ENCODE results near the gene NFXL1.

The NFXL1 gene

GRCh38 chr4:47848041-47848440 lies 66.3 kb downstream of the NFXL1 start:
- no peak for DNase-seq
- H3K9me3 ChIP-seq (ENCODE audit: severe bottlenecking) = no peaks in the 10 kb centered on the region
- no peak for TF ChIP-seq CTCF (IDR thresholded peaks at IDR 0.05; ENCODE audit: low read depth, low read length)
- H3K27ac ChIP-seq = no peak overlapping the region
- H3K4me3 ChIP-seq (ENCODE audit: low read depth, low read length) = no peak overlapping the region
- H3K36me3 ChIP-seq = peaks cover 25% of the 10 kb centered on the region
- no peaks in the 10 kb centered on the region for H3K27me3 ChIP-seq (ENCODE audit: insufficient read depth, low read depth, severe bottlenecking)

- no peak for TF ChIP-seq CTCF (IDR thresholded peaks at IDR 0.05; ENCODE audit: low read depth, low read length)
- Histone ChIP-seq H3K27me3 (ENCODE audit: insufficient read depth, low read depth, severe bottlenecking) (no peaks in the 10 kb centered on the region), H3K9me3 (ENCODE audit: severe bottlenecking) (no peaks in the 10 kb centered on the region)
These were observed 71.4 kb downstream of the NFXL1 start for GRCh38 chr4:47842985-47843384.

GRCh38 chr4:47840291-47840690 lies 74.1 kb downstream of the NFXL1 start:
- H3K4me3 ChIP-seq (ENCODE audit: low read depth, low read length) = no peak overlapping the region
- no peak for TF ChIP-seq CTCF (IDR thresholded peaks at IDR 0.05; ENCODE audit: low read depth, low read length)
- H3K27me3 ChIP-seq (ENCODE audit: insufficient read depth, low read depth, severe bottlenecking) = no peaks in the 10 kb centered on the region
- H3K27ac ChIP-seq = no peak overlapping the region
- no peak for DNase-seq
- H3K36me3 ChIP-seq = no peaks in the 10 kb centered on the region; the same call in 1 of the 2 replicates
- no peaks in the 10 kb centered on the region for H3K9me3 ChIP-seq (ENCODE audit: severe bottlenecking)

More at GRCh38 chr4:47842985-47843384, 71.4 kb downstream of the NFXL1 start:
- DNase-seq = no peak
- H3K4me3 ChIP-seq (ENCODE audit: low read depth, low read length) = no peak overlapping the region
- H3K27ac ChIP-seq = no peak overlapping the region
- H3K36me3 ChIP-seq = peaks cover 9% of the 10 kb centered on the region

GRCh38 chr4:47839259-47839658 lies 75.1 kb downstream of the NFXL1 start:
- TF ChIP-seq CTCF (IDR thresholded peaks at IDR 0.05; ENCODE audit: low read depth, low read length) = peak; percentile 19; the same call in 1 of the 2 replicates
- Histone ChIP-seq H3K4me3 (ENCODE audit: low read depth, low read length) (no peak overlapping the region), H3K27me3 (ENCODE audit: insufficient read depth, low read depth, severe bottlenecking) (no peaks in the 10 kb centered on the region), H3K36me3 (no peaks in the 10 kb centered on the region; the same call in 1 of the 2 replicates), H3K27ac (no peak overlapping the region), H3K9me3 (ENCODE audit: severe bottlenecking) (no peaks in the 10 kb centered on the region)
- DNase-seq = no peak

- Histone ChIP-seq H3K27me3 (ENCODE audit: insufficient read depth, low read depth, severe bottlenecking) (no peaks in the 10 kb centered on the region), H3K36me3 (no peaks in the 10 kb centered on the region; the same call in 1 of the 2 replicates), H3K9me3 (ENCODE audit: severe bottlenecking) (no peaks in the 10 kb centered on the region), H3K27ac (no peak overlapping the region), H3K4me3 (ENCODE audit: low read depth, low read length) (no peak overlapping the region)
- no peak for DNase-seq
- TF ChIP-seq CTCF (IDR thresholded peaks at IDR 0.05; ENCODE audit: low read depth, low read length) = no peak
These were observed 75.9 kb downstream of the NFXL1 start for GRCh38 chr4:47838445-47838844.

GRCh38 chr4:47837908-47838294 lies 76.5 kb downstream of the NFXL1 start, which contains the start of gene CORIN:
Gene CORIN (minus strand): TSS chr4:47838067. CDS start chr4:47837949, 118 bp downstream.
- no peak for DNase-seq
- TF ChIP-seq CTCF (IDR thresholded peaks at IDR 0.05; ENCODE audit: low read depth, low read length) = no peak
- no peaks in the 10 kb centered on the region for H3K9me3 ChIP-seq (ENCODE audit: severe bottlenecking)
- peak within 1 kb of the TSS; percentile 94 for H3K4me3 ChIP-seq (ENCODE audit: low read depth, low read length)
- peak within 1 kb of the TSS; percentile 69 for H3K27ac ChIP-seq
- H3K27me3 ChIP-seq (ENCODE audit: insufficient read depth, low read depth, severe bottlenecking) = no peaks in the 10 kb centered on the region
- H3K36me3 ChIP-seq = no peaks in the 10 kb centered on the region; the same call in 1 of the 2 replicates
